GM12891 (cell line): ENCODE data around the gene INO80B.

ENCODE experiments used
- PAX5 ChIP-seq: IDR thresholded peaks from 2 replicates; pipeline ENCODE4 v1.6.1; 2011; ENCODE audit warnings: low read length, moderate library complexity, mild to moderate bottlenecking; ENCODE audit not compliant: insufficient read depth, severe bottlenecking
- POLR2A ChIP-seq: IDR thresholded peaks from 2 replicates; pipeline ENCODE4 v1.6.1; 2011; ENCODE audit warnings: low read depth, low read length, control low read depth
- POLR2AphosphoS5 ChIP-seq: IDR thresholded peaks from 2 replicates; pipeline ENCODE4 v1.6.1; 2011; ENCODE audit warnings: low read depth, low read length, control low read depth
- TAF1 ChIP-seq: IDR thresholded peaks from 2 replicates; pipeline ENCODE4 v1.6.1; 2011; ENCODE audit warnings: low read depth, low read length, control low read depth

DNA sequence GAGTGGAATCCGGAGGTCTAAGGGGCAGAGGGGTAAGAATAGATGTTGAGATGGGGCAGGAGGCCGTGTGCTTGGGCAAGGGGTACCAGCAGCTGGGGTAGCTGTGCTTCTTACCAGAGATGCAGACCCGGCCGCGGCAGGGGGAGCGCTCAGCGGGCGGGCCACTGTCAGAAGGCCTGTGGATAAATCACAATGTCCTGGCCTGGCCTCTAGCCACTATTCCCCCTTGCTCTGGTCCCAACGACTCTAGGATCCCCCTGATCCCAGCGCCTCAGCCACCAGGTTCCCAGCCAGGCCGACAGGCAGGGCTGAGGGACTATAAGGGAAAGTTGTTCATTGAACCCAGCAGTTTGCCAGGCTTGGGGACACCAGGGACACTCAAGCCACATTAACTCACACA, 24.4 kb upstream of the INO80B start:
- TF ChIP-seq PAX5 (no peak), POLR2A (no peak), POLR2AphosphoS5 (no peak), TAF1 (no peak)
